NT2/D1 (cell line): ENCODE data around the gene NLRP8.
"Not testable (repeated sequence)": the region's sequence is repeated elsewhere in the genome, so short reads cannot be mapped to it uniquely, and the experiment has no call there.

ENCODE experiments used
- YY1 ChIP-seq: IDR thresholded peaks from 2 replicates; pipeline ENCODE4 v1.6.1; 2011; ENCODE audit not compliant: insufficient read length, insufficient read depth
- ZNF274 ChIP-seq: IDR thresholded peaks from 2 replicates; pipeline ENCODE4 v1.6.1; 2011; ENCODE audit warnings: mild to moderate bottlenecking, low read depth, low read length

DNA sequence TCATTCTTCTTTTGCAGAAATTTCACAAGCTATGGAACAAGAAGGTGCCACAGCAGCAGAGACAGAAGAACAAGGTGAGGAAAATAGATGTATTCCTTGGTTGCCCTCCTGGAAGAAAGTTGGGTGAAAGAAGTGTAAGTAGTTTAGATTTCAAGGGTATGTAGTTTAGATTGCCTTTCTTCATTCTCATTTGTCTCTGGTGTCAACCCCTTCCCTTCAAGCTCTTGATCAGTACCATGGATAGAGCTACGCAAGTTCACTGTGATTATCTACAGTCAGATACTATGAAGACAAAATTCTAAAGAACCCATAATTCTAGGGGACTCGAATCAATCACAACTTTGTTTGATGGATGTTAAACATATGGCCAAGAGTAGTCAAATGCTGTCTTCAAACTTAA, 71.7 kb downstream of the NLRP8 start:
- not testable (repeated sequence) for TF ChIP-seq ZNF274, YY1
